C4-2B (cell line): ENCODE results near the gene GEMIN2.
"Not testable (repeated sequence)": the region's sequence is repeated elsewhere in the genome, so short reads cannot be mapped to it uniquely, and the experiment has no call there.

Experiments
- H3K27ac ChIP-seq: fragments of 450-650 bp; 2 replicates; pipeline ENCODE4 v1.5.1; 2017
- CTCF ChIP-seq: fragments of 450-650 bp; conservative IDR thresholded peaks from 2 replicates; pipeline ENCODE4 v1.5.1; 2017; ENCODE audit warnings: mild to moderate bottlenecking
- ZFX ChIP-seq: fragments of 450-650 bp; IDR thresholded peaks from 2 replicates; pipeline ENCODE4 v1.6.1; 2017

Gene GEMIN2

DNA sequence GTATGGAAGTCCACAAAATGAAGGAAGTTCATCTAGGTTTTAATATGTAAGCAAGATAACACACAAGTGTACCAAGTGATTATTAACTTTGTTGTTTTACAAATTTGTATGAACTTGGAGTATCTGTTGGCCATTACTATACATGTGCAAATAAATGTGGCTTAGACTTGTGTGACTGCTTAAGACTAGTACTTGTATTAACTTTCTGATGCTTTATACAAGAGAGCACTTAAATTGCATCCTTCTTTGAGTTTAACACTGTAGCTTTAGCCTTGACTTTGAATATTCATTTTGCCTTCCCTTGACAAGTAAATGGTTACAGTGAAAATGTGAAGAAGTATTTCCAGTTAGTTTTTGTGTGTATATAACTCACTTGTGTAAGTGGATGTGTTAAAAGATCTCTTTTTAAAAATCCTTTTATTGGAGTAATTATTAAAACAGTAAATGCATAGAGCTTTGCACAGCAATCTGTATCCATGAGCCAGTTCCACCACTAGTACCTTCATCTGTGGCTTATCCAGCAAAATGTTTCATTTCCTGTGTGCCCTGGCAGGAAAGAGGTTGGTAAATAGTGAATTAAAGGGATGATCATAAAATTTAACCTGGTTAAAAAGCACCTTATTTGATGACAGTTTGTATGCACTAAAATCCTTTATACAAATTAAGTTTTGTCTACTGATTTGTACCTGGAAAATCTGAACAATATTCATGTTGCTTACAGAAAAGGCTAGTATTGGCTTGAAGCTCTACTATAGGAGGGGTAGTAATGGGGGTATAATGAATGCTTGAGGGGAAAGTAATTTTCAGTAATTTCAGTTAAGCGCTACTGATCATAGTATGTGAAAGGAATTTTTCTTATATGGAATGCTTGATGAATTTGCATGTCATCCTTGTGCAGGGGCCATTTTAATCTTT lies 68.9 kb downstream of the GEMIN2 start:
- no peak overlapping the region for H3K27ac ChIP-seq
- TF ChIP-seq CTCF, result no peak
- TF ChIP-seq ZFX, result no peak

DNA sequence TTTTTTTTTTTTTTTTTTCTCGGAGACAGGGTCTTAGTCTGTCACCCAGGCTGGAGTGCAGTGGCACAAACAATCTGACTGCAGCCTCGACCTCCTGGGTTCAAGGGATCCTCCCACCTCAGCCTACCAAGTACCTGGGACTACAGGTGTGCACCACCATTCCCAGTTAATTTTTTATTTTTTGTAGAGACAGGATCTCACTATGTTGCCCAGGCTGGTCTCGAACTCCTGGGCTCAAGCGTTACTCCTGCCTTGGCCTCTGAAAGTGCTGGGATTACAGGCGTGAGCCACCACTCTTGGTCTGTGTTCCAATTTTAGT lies 69.5 kb downstream of the GEMIN2 start:
- not testable (repeated sequence) for H3K27ac ChIP-seq

DNA sequence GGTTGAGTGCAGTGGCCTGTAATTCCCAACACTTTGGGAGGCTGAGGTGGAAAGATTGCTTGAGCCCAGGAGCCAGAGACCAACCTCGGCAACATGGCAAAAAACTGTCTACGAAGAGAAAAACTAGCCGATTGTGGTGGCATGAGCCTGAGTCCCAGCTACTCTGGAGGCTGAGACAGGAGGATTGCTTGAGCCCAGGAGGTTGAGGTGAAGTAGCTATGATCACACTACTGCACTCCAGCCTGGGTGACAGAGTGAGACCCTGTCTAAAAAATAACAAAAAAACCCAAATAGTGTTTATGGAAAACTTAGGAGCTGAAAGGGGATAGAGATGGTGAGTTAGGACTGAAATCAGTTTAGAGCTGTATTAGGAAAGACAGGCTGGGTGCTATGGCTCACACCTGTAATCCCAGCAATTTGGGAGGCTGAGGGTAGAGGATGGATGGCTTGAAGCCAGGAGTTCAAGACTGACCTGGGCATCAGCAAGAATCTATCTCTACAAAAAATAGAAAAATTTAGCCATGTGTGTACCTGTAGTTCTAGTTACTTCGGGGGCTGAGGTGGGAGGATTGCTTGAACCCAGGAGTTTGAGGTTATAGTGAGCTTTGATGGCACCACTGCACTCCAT lies 70.6 kb downstream of the GEMIN2 start:
- TF ChIP-seq ZFX, result no peak
- TF ChIP-seq CTCF, result no peak
- H3K27ac ChIP-seq, result no peak overlapping the region

DNA sequence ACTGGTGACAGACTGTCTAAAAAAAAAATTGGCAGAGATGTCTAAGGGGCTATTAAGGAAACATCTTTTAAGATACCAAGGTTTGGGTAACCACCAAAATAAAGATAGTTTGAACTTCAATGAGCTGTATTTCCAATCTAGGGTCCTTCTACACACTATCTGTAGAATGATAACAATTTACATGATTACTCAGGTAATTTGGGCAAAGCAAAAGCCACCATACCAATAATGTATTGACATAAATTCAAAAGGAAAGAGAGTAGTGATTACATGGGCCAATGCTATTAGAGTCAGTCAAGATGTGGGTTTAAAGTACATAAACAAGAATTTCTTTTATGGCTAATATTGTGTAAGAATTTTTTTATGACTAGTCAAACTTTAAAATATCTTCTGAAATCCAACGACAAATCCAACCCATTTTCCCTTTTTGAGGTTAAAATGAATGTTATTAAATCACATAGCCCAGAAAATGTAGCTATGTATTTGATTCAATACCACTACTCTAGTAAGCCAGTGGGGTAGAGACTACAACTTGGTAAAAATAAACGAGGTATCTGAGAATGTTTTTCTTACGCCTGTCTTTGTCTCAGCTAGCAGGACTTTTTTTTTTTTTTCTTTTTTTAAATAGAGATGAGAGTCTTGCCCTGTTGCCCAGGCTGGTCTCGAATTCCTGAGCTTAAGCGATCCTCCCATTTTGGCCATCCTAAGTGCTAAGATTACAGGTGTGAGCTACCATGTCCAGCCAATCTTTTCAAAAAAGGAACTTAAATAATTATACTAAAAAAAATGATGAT lies 71.3 kb downstream of the GEMIN2 start:
- H3K27ac ChIP-seq, result no peak overlapping the region

More for the DNA sequence above, 71.3 kb downstream of the GEMIN2 start:
- TF ChIP-seq ZFX, result no peak
- no peak for TF ChIP-seq CTCF
